ENCODE measurements around the gene PEX16. TPM values are rescaled to one million over a fixed set of nuclear protein-coding genes. Genes with fewer than 3 reads are reported as not detected.

Gene PEX16
- total and polyA plus RNA-seq, 2 of the 13 experiments (the other 11 are each of a cell fraction or from before 2014, with no cell fraction given): 12.5 to 21.8 TPM

- TF ChIP-seq E2F5 (CRISPR knock-in tag; conservative IDR thresholded peaks at IDR 0.05) (no peak), CHCHD3 (CRISPR knock-in tag; IDR thresholded peaks at IDR 0.05) (no peak; the same call in 1 of the 2 replicates), ZMYM3 (CRISPR knock-in tag; IDR thresholded peaks at IDR 0.05) (peak; percentile 4; the same call in 1 of the 2 replicates), CBX1 (IDR thresholded peaks at IDR 0.05; ENCODE audit: low read depth) (no peak), RBM22 (optimal IDR thresholded peaks at IDR 0.05; ENCODE audit: low read length) (no peak), SATB2 (CRISPR knock-in tag; IDR thresholded peaks at IDR 0.05) (no peak), MAF1 (CRISPR knock-in tag; IDR thresholded peaks at IDR 0.05; ENCODE audit: borderline replicate concordance) (no peak), ZNF660 (CRISPR knock-in tag; IDR thresholded peaks at IDR 0.05; ENCODE audit: borderline replicate concordance, low read depth) (no peak), HNF4A (CRISPR knock-in tag; IDR thresholded peaks at IDR 0.05) (peak; percentile 58), ARID4A (CRISPR knock-in tag; IDR thresholded peaks at IDR 0.05; ENCODE audit: borderline replicate concordance) (peak; percentile 95), ZFYVE20 (CRISPR knock-in tag; IDR thresholded peaks at IDR 0.05; ENCODE audit: borderline replicate concordance, low read depth) (no peak), WIZ (CRISPR knock-in tag; IDR thresholded peaks at IDR 0.05) (no peak), KLF9 (CRISPR knock-in tag; IDR thresholded peaks at IDR 0.05; ENCODE audit: low read depth) (no peak), POLR2G (IDR thresholded peaks at IDR 0.05; ENCODE audit: low read depth, low read length) (peak; percentile 79), CSRNP2 (CRISPR knock-in tag; conservative IDR thresholded peaks at IDR 0.05; ENCODE audit: low read depth) (no peak), DR1 (CRISPR knock-in tag; IDR thresholded peaks at IDR 0.05) (no peak), PHB2 (IDR thresholded peaks at IDR 0.05; ENCODE audit: partially characterized antibody) (no peak), ZNF501 (CRISPR knock-in tag; IDR thresholded peaks at IDR 0.05) (peak; percentile 88), ELK4 (CRISPR knock-in tag; IDR thresholded peaks at IDR 0.05; ENCODE audit: borderline replicate concordance) (no peak), HOXA7 (CRISPR knock-in tag; IDR thresholded peaks at IDR 0.05) (no peak)
Observed at GRCh38 chr11:45917623-45918330, at the start of gene PEX16 (continued).
